CD14-positive monocyte (primary cell): ENCODE results near the gene PEMT. TPM values are rescaled to one million over a fixed set of nuclear protein-coding genes. Genes with fewer than 3 reads are reported as not detected.

Experiments used
- DNase-seq, 3 donors: peaks; one replicate each; pipeline ENCODE4 v3.0.0-alpha.2; 2011 to 2022
- H2AFZ ChIP-seq: 2 replicates; pipeline ENCODE4 v1.6.0; 2012; ENCODE audit warnings: mild to moderate bottlenecking, low read depth, low read length, inconsistent platforms; ENCODE audit not compliant: insufficient read depth, poor library complexity, severe bottlenecking
- H3K27ac ChIP-seq, 2 donors: 1 replicate in 1 of 2; 2 replicates in 1 of 2; pipeline ENCODE4 v1.5.1; 2012 to 2013; ENCODE audit warnings: low read length in 2 of 2, control low read depth in 1 of 2, inconsistent platforms in 1 of 2, low read depth in 1 of 2, mild to moderate bottlenecking in 1 of 2
- H3K27me3 ChIP-seq, 2 donors: one replicate each; pipeline versions ENCODE4 v1.6.0 to v1.6.1; 2011 to 2013; ENCODE audit warnings: low read length in 2 of 2; ENCODE audit not compliant: control insufficient read depth in 2 of 2, insufficient read depth in 2 of 2
- H3K36me3 ChIP-seq, 2 donors: replicated peaks in 1 of 2; 1 replicate in 1 of 2; 2 replicates in 1 of 2; pipeline versions ENCODE4 v1.5.1 to v1.6.1; 2012 to 2013; ENCODE audit warnings: low read length in 2 of 2, control low read depth in 1 of 2, inconsistent platforms in 1 of 2, mild to moderate bottlenecking in 1 of 2; ENCODE audit not compliant: insufficient read depth in 2 of 2, control insufficient read depth in 1 of 2
- H3K4me1 ChIP-seq, 2 donors: 1 replicate in 1 of 2; 2 replicates in 1 of 2; pipeline versions ENCODE4 v1.5.1 to v1.6.1; 2012 to 2013; ENCODE audit warnings: low read length in 2 of 2, control low read depth in 1 of 2, inconsistent platforms in 1 of 2, mild to moderate bottlenecking in 1 of 2, moderate library complexity in 1 of 2; ENCODE audit not compliant: insufficient read depth in 2 of 2, control insufficient read depth in 1 of 2
- H3K4me2 ChIP-seq: replicated peaks from 2 replicates; pipeline ENCODE3; 2012; ENCODE audit warnings: low read length, moderate library complexity, mild to moderate bottlenecking; ENCODE audit not compliant: poor library complexity, severe bottlenecking; ENCODE audit errors: extremely low read depth
- H3K4me3 ChIP-seq, 3 experiments: fragments of 200-600 bp in 1 of 3; sonication (generic) in 1 of 3; replicated peaks in 1 of 3; 1 replicate in 2 of 3; 2 replicates in 1 of 3; pipeline ENCODE4 v1.5.1; 2011 to 2013; ENCODE audit warnings: low read length in 3 of 3, mild to moderate bottlenecking in 3 of 3, control low read depth in 2 of 3, low read depth in 2 of 3, inconsistent platforms in 1 of 3, moderate library complexity in 1 of 3
- H3K79me2 ChIP-seq: 2 replicates; pipeline ENCODE4 v1.6.0; 2012; ENCODE audit warnings: mild to moderate bottlenecking, control low read depth, inconsistent platforms, low read length, moderate library complexity; ENCODE audit not compliant: insufficient read depth
- H3K9ac ChIP-seq: 2 replicates; pipeline ENCODE4 v1.6.0; 2017; ENCODE audit warnings: low read length, mild to moderate bottlenecking; ENCODE audit not compliant: insufficient read depth, poor library complexity, severe bottlenecking
- H3K9me3 ChIP-seq, 2 donors: replicated peaks in 1 of 2; 1 replicate in 1 of 2; 2 replicates in 1 of 2; pipeline versions ENCODE4 v1.5.1 to v1.6.1; 2012 to 2013; ENCODE audit warnings: low read length in 2 of 2, control low read depth in 1 of 2; ENCODE audit not compliant: control insufficient read depth in 1 of 2, insufficient read depth in 1 of 2
- H4K20me1 ChIP-seq: 2 replicates; pipeline ENCODE4 v1.6.0; 2012; ENCODE audit warnings: mild to moderate bottlenecking, low read length, control low read depth, moderate library complexity; ENCODE audit not compliant: insufficient read depth
- H3K27ac Mint-ChIP-seq, 7 donors: one replicate each; pipeline ENCODE4 v1.8.0; 2020; ENCODE audit warnings: mild to moderate bottlenecking in 7 of 7, mixed read lengths in 7 of 7, moderate library complexity in 6 of 7, inconsistent platforms in 2 of 7
- H3K27me3 Mint-ChIP-seq, 3 donors: one replicate each; pipeline ENCODE4 v1.8.0; 2021 to 2022; ENCODE audit warnings: low read depth in 3 of 3, mild to moderate bottlenecking in 3 of 3, mixed read lengths in 3 of 3, moderate library complexity in 3 of 3, inconsistent platforms in 1 of 3
- H3K36me3 Mint-ChIP-seq, 2 donors: one replicate each; pipeline ENCODE4 v1.8.0; 2020; ENCODE audit warnings: mixed read lengths in 2 of 2, inconsistent platforms in 1 of 2, mild to moderate bottlenecking in 1 of 2
- H3K4me1 Mint-ChIP-seq: one replicate; pipeline ENCODE4 v1.8.0; 2020; ENCODE audit warnings: mild to moderate bottlenecking, mixed read lengths
- H3K4me3 Mint-ChIP-seq, 2 donors: one replicate each; pipeline ENCODE4 v1.8.0; 2020; ENCODE audit warnings: mild to moderate bottlenecking in 2 of 2, mixed read lengths in 2 of 2, moderate library complexity in 1 of 2
- H3K9me3 Mint-ChIP-seq, 7 donors: one replicate each; pipeline ENCODE4 v1.8.0; 2020 to 2022; ENCODE audit warnings: mixed read lengths in 7 of 7, mild to moderate bottlenecking in 6 of 7, moderate library complexity in 6 of 7, inconsistent platforms in 2 of 7
- WGBS: methylation state at CpG from one replicate; pipeline ENCODE4 v1.1.5; 2013; ENCODE audit warnings: missing lambda C conversion rate; ENCODE audit not compliant: insufficient coverage; 5-methylcytosine and 5-hydroxymethylcytosine counted together
- intact Hi-C, 2 donors: fragments of 100-400 bp; cut with micrococcal nuclease; formaldehyde crosslinking; loops; one replicate each; pipeline versions ENCODE4 v1.15.0 to v1.15.1; 2023
- polyA plus RNA-seq, 3 donors: library from polyadenylated mRNA; depleted of rRNA in 1 of 3; unstranded in 2 of 3; stranded (reverse) in 1 of 3; fragments of 300-500 nt in 2 of 3; fragments of >200 nt in 1 of 3; fragmentation: Illumina TruSeq in 2 of 3; gene quantifications; 1 replicate in 2 of 3; 2 replicates in 1 of 3; pipeline ENCODE4 v1.2.3, GENCODE V29; 2012 to 2021
- TF ChIP-seq, protein P1 (sequence below): fragments of 200-600 bp; IDR thresholded peaks from one replicate; pipeline ENCODE4 v1.8.0; 2022; ENCODE audit warnings: antibody characterized with exemption, mild to moderate bottlenecking

PEMT gene
- polyA plus RNA-seq, 3 donors, result 26.7 to 41.0 (median 38.4) TPM

- Mint-ChIP-seq H3K4me1 (peaks cover 16% of the 10 kb centered on the region), H3K27ac (no peak overlapping the region), H3K4me3 (no peak overlapping the region), H3K9me3 (peaks cover 0 to 2% (median 0%) of the 10 kb centered on the region in 7 donors), H3K36me3 (peaks cover 0 to 3% of the 10 kb centered on the region in 2 donors), H3K27me3 (peaks cover 5 to 6% (median 6%) of the 10 kb centered on the region in 3 donors)
- peaks cover 25% of the 10 kb centered on the region for H3K79me2 ChIP-seq
- no peaks in the 10 kb centered on the region for H4K20me1 ChIP-seq
- H3K4me3 ChIP-seq, result no peak overlapping the region
- no peak overlapping the region for H2AFZ ChIP-seq
- no peaks in the 10 kb centered on the region for H3K9me3 ChIP-seq
- H3K4me1 ChIP-seq, result peaks cover 11 to 19% of the 10 kb centered on the region in 2 donors
- TF ChIP-seq, protein P1, sequence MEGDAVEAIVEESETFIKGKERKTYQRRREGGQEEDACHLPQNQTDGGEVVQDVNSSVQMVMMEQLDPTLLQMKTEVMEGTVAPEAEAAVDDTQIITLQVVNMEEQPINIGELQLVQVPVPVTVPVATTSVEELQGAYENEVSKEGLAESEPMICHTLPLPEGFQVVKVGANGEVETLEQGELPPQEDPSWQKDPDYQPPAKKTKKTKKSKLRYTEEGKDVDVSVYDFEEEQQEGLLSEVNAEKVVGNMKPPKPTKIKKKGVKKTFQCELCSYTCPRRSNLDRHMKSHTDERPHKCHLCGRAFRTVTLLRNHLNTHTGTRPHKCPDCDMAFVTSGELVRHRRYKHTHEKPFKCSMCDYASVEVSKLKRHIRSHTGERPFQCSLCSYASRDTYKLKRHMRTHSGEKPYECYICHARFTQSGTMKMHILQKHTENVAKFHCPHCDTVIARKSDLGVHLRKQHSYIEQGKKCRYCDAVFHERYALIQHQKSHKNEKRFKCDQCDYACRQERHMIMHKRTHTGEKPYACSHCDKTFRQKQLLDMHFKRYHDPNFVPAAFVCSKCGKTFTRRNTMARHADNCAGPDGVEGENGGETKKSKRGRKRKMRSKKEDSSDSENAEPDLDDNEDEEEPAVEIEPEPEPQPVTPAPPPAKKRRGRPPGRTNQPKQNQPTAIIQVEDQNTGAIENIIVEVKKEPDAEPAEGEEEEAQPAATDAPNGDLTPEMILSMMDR, result no peak
- H3K9ac ChIP-seq, result no peak overlapping the region
- peaks cover 0 to 3% of the 10 kb centered on the region in 2 donors for H3K36me3 ChIP-seq
- intact Hi-C loops, result no loop called here
- H3K4me2 ChIP-seq, result no peak overlapping the region
- H3K27me3 ChIP-seq, result no peaks in the 10 kb centered on the region
- H3K27ac ChIP-seq, result no peak overlapping the region
- no peak for DNase-seq
- WGBS, result 96% methylated on average over 3 of the region's 7 CpGs
Measured at GRCh38 chr17:17474341-17474740, 117.2 kb downstream of the PEMT start.

GRCh38 chr17:17472333-17472920 lies 119.1 kb downstream of the PEMT start:
- intact Hi-C loops, result no loop called here
- peaks cover 4 to 5% of the 10 kb centered on the region in 2 donors for H3K4me1 ChIP-seq
- no peaks in the 10 kb centered on the region for H3K36me3 Mint-ChIP-seq
- H3K4me3 Mint-ChIP-seq, result no peak overlapping the region
- peaks cover 6 to 8% (median 6%) of the 10 kb centered on the region in 3 donors for H3K27me3 Mint-ChIP-seq
- H3K36me3 ChIP-seq, result no peaks in the 10 kb centered on the region
- H3K4me3 ChIP-seq, result no peak overlapping the region
- no peak overlapping the region for H3K4me2 ChIP-seq
- no peaks in the 10 kb centered on the region for H3K27me3 ChIP-seq
- H3K79me2 ChIP-seq, result peaks cover 6% of the 10 kb centered on the region
- H3K4me1 Mint-ChIP-seq, result peaks cover 5% of the 10 kb centered on the region
- no peak overlapping the region for H2AFZ ChIP-seq
- peaks cover 0 to 2% (median 0%) of the 10 kb centered on the region in 7 donors for H3K9me3 Mint-ChIP-seq
- TF ChIP-seq, protein P1, result no peak
- H3K9ac ChIP-seq, result no peak overlapping the region
- 89% methylated on average over 4 of the region's 8 CpGs for WGBS
- DNase-seq, result no peak
- no peak overlapping the region for H3K27ac ChIP-seq
- H3K27ac Mint-ChIP-seq, result no peak overlapping the region
- H3K9me3 ChIP-seq, result no peaks in the 10 kb centered on the region
- no peaks in the 10 kb centered on the region for H4K20me1 ChIP-seq
